ENCODE measurements around the gene GAB4.

GAB4 gene

DNA sequence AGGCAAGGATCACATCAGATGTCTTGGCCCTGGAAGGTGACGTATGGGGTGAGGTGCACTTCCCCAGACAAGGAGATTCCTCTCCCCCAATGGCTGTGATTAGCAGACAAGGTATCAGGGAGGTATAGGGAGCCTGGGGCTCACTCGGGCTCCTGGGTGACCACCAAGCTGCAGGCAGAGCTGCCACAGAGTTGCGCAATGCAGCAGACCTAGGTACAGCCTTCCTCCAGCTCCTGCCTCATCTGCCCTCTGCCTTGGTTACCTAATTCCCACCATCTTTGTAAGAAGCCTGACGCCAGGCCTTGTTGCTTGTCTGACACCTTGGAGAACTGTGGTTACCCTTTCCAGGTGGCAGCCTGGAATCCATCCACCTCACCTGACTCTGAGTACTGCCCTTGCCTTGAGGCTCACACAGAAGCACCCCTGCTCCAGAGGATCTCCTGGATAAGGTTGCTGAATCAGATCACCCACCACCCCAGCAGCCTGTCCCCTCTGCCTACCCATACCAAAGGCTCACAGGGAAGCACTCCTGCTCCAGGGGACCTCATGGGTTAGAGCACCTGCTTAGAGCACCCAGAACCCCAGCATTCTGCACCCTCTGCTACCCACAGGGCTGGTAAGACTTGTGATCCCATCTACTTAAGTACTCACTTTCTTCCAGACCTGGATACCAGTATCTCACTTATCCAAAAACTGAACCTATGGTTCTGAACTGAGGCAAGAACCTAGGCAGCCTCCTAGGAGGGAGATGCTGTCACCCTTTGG lies 40.4 kb downstream of the GAB4 start:
- no peak for TF ChIP-seq TAF1 (IDR thresholded peaks at IDR 0.05; ENCODE audit: borderline replicate concordance, insufficient read depth, low read length)
- no peak for TF ChIP-seq SIN3A (IDR thresholded peaks at IDR 0.05; ENCODE audit: borderline replicate concordance, insufficient read depth, low read length)
- TF ChIP-seq POLR2AphosphoS5 (IDR thresholded peaks at IDR 0.05; ENCODE audit: low read depth, low read length) = no peak
- no peak for TF ChIP-seq FOXP2 (optimal IDR thresholded peaks at IDR 0.05; ENCODE audit: borderline replicate concordance, extremely low read depth, extremely low read length, insufficient read depth)
- TF ChIP-seq, protein P1, sequence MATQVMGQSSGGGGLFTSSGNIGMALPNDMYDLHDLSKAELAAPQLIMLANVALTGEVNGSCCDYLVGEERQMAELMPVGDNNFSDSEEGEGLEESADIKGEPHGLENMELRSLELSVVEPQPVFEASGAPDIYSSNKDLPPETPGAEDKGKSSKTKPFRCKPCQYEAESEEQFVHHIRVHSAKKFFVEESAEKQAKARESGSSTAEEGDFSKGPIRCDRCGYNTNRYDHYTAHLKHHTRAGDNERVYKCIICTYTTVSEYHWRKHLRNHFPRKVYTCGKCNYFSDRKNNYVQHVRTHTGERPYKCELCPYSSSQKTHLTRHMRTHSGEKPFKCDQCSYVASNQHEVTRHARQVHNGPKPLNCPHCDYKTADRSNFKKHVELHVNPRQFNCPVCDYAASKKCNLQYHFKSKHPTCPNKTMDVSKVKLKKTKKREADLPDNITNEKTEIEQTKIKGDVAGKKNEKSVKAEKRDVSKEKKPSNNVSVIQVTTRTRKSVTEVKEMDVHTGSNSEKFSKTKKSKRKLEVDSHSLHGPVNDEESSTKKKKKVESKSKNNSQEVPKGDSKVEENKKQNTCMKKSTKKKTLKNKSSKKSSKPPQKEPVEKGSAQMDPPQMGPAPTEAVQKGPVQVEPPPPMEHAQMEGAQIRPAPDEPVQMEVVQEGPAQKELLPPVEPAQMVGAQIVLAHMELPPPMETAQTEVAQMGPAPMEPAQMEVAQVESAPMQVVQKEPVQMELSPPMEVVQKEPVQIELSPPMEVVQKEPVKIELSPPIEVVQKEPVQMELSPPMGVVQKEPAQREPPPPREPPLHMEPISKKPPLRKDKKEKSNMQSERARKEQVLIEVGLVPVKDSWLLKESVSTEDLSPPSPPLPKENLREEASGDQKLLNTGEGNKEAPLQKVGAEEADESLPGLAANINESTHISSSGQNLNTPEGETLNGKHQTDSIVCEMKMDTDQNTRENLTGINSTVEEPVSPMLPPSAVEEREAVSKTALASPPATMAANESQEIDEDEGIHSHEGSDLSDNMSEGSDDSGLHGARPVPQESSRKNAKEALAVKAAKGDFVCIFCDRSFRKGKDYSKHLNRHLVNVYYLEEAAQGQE (IDR thresholded peaks at IDR 0.05; ENCODE audit: insufficient read depth in 1 of 2, low read depth in 2 of 2, low read length in 2 of 2) = no peak

DNA sequence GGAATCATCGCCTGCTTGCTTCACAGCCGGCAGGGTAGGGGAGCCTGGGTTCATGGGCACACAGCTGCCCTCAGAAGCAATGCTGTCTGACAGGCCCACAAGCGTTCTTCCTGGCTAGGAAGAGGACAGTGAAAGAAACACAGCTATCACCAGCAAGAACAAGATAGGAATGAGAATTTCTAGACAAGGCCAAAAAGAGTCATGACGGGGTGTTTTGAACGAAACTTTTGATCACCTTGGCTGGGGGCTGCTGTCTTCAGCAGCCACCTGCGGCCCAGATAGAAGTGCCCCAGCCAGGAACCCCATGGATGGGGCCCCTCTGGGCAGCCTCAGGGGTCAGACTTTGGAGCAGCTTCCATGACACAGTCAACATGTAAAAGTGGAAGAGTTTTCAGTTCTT lies 41.8 kb downstream of the GAB4 start:
- TF ChIP-seq POLR2AphosphoS5 (IDR thresholded peaks at IDR 0.05; ENCODE audit: low read depth, low read length) = no peak
- TF ChIP-seq FOXP2 (optimal IDR thresholded peaks at IDR 0.05; ENCODE audit: borderline replicate concordance, extremely low read depth, extremely low read length, insufficient read depth) = no peak
- TF ChIP-seq, protein P1 (IDR thresholded peaks at IDR 0.05; ENCODE audit: insufficient read depth in 1 of 2, low read depth in 2 of 2, low read length in 2 of 2) = no peak
- TF ChIP-seq TAF1 (IDR thresholded peaks at IDR 0.05; ENCODE audit: borderline replicate concordance, insufficient read depth, low read length) = no peak
- no peak for TF ChIP-seq SIN3A (IDR thresholded peaks at IDR 0.05; ENCODE audit: borderline replicate concordance, insufficient read depth, low read length)

DNA sequence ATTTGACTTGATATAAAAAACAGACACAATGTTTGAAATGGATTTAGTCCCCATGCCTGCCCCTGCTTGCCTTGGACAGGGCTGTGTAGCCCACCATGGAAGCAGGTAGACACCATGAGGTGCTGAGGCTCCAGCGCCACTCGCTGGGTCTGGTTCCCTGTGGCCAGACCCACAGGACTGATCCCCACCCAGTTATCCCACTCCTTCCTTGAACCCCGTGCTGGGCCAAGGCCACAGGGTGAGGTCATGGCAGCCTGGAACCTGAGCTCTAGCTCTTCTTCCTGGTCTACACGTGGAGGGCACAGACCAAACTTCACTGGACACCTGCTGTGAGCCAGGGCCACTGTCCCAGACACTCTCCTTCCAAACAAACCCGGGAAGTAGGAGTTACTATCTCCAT lies 42.5 kb downstream of the GAB4 start:
- no peak for TF ChIP-seq FOXP2 (optimal IDR thresholded peaks at IDR 0.05; ENCODE audit: borderline replicate concordance, extremely low read depth, extremely low read length, insufficient read depth)
- TF ChIP-seq, protein P1 (IDR thresholded peaks at IDR 0.05; ENCODE audit: insufficient read depth in 1 of 2, low read depth in 2 of 2, low read length in 2 of 2) = no peak
- no peak for TF ChIP-seq POLR2AphosphoS5 (IDR thresholded peaks at IDR 0.05; ENCODE audit: low read depth, low read length)
- TF ChIP-seq SIN3A (IDR thresholded peaks at IDR 0.05; ENCODE audit: borderline replicate concordance, insufficient read depth, low read length) = no peak
- TF ChIP-seq TAF1 (IDR thresholded peaks at IDR 0.05; ENCODE audit: borderline replicate concordance, insufficient read depth, low read length) = no peak

DNA sequence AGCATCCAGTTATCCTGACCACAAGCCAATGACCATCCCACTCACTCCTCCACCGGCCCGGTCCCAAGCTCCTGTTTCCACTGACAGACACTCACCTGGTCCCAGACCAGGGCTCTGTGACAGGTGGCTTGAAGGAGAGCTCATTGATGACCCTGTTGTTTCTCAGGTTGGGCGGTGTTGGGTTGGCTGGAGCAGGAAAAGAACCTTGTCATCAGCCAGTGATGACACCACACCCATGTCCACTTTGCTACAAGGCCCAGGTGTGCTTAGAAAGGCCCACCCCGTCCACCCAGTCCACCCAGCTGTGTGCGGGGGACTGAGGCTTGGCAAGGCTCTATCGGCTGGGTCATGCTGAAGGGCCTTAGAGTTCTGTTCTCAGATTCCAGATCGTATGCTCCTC lies 42.9 kb downstream of the GAB4 start:
- no peak for TF ChIP-seq TAF1 (IDR thresholded peaks at IDR 0.05; ENCODE audit: borderline replicate concordance, insufficient read depth, low read length)
- TF ChIP-seq FOXP2 (optimal IDR thresholded peaks at IDR 0.05; ENCODE audit: borderline replicate concordance, extremely low read depth, extremely low read length, insufficient read depth) = no peak
- no peak for TF ChIP-seq POLR2AphosphoS5 (IDR thresholded peaks at IDR 0.05; ENCODE audit: low read depth, low read length)
- TF ChIP-seq, protein P1 (IDR thresholded peaks at IDR 0.05; ENCODE audit: insufficient read depth in 1 of 2, low read depth in 2 of 2, low read length in 2 of 2) = no peak
- no peak for TF ChIP-seq SIN3A (IDR thresholded peaks at IDR 0.05; ENCODE audit: borderline replicate concordance, insufficient read depth, low read length)
